ENCODE data around the gene NOP10. TPM values are rescaled to one million over a fixed set of nuclear protein-coding genes. Genes with fewer than 3 reads are reported as not detected.

The NOP10 gene
- total and polyA plus RNA-seq, 3 donors from 2014 or later: 75.5 to 86.2 (median 79.8) TPM

- no peaks in the 10 kb centered on the region for H3K9me3 ChIP-seq
- no peaks in the 10 kb centered on the region for H3K36me3 ChIP-seq (ENCODE audit: low read depth, missing control alignments)
- no peak overlapping the region for H3K27ac ChIP-seq
- H3K27me3 ChIP-seq: no peaks in the 10 kb centered on the region
- intact Hi-C loops (cut with DNase I; ENCODE audit: low total_unique reads): no loop called here
- H3K4me1 ChIP-seq: no peaks in the 10 kb centered on the region
- WGBS, 2 donors: 68 to 86% methylated on average over 2 of the region's 2 CpGs
- TF ChIP-seq, protein P1, sequence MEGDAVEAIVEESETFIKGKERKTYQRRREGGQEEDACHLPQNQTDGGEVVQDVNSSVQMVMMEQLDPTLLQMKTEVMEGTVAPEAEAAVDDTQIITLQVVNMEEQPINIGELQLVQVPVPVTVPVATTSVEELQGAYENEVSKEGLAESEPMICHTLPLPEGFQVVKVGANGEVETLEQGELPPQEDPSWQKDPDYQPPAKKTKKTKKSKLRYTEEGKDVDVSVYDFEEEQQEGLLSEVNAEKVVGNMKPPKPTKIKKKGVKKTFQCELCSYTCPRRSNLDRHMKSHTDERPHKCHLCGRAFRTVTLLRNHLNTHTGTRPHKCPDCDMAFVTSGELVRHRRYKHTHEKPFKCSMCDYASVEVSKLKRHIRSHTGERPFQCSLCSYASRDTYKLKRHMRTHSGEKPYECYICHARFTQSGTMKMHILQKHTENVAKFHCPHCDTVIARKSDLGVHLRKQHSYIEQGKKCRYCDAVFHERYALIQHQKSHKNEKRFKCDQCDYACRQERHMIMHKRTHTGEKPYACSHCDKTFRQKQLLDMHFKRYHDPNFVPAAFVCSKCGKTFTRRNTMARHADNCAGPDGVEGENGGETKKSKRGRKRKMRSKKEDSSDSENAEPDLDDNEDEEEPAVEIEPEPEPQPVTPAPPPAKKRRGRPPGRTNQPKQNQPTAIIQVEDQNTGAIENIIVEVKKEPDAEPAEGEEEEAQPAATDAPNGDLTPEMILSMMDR (IDR thresholded peaks at IDR 0.05): no peak
- TF ChIP-seq POLR2A (IDR thresholded peaks at IDR 0.05): no peak
- no peak overlapping the region for H3K4me3 ChIP-seq
- DNase-seq: no peak
These were observed 31.9 kb upstream of the NOP10 start for GRCh38 chr15:34374816-34375215.

DNA sequence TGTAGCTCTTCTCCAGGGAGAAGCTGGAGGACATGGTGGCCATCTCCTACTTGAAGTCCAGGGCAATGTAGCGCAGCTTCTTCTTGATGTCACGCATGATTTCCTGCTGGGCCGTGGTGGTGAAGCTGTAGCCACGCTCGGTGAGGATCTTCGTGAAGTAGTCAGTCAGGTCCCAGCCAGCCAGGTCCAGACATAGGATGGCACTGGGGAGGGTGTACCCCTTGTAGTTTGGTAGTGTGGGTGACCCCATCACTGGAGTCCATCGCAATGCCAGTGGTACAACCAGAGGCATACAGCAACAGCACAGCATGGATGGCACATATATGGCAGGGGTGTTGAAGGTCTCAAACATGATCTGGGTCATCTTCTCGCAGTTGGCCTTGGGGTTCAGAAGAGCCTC lies 31.0 kb upstream of the NOP10 start:
- DNase-seq: no peak
- H3K4me3 ChIP-seq: no peak overlapping the region
- H3K27me3 ChIP-seq: no peaks in the 10 kb centered on the region
- H3K9me3 ChIP-seq: no peaks in the 10 kb centered on the region
- intact Hi-C loops (cut with DNase I; ENCODE audit: low total_unique reads): no loop called here
- H3K36me3 ChIP-seq (ENCODE audit: low read depth, missing control alignments): no peaks in the 10 kb centered on the region
- no peak overlapping the region for H3K27ac ChIP-seq
- no peaks in the 10 kb centered on the region for H3K4me1 ChIP-seq
- TF ChIP-seq POLR2A (IDR thresholded peaks at IDR 0.05): no peak
- TF ChIP-seq, protein P1 (IDR thresholded peaks at IDR 0.05): no peak
- WGBS, 2 donors: 83 to 95% methylated on average over 8 of the region's 8 CpGs

DNA sequence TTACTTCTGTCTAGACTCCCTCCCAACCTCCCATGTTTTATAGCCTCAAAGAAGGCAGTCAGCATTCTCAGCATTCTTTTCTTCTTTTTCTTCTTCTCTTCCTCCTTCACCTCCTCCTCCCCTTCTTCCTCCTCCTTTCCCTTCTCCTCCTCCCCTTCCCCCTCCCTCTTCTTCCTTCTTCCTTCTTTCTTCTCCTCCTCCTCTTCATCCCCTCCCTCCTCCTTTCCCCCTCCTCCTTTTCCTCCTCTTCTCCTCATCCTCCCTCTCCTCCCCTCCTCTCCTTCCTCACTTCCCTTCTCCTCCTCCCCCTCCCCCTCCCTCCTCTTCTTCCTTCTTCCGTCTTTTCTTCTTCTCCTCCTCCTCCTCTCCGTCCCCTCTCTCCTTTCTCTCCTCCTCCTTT lies 27.7 kb upstream of the NOP10 start:
- intact Hi-C loops (cut with DNase I; ENCODE audit: low total_unique reads): no loop called here

GRCh38 chr15:34370129-34370528 lies 27.2 kb upstream of the NOP10 start:
- no peak overlapping the region for H3K4me3 ChIP-seq
- H3K36me3 ChIP-seq (ENCODE audit: low read depth, missing control alignments): no peaks in the 10 kb centered on the region
- H3K4me1 ChIP-seq: peaks cover 9% of the 10 kb centered on the region
- intact Hi-C loops (cut with DNase I; ENCODE audit: low total_unique reads): no loop called here
- DNase-seq: no peak
- H3K9me3 ChIP-seq: no peaks in the 10 kb centered on the region
- WGBS, 2 donors: 59 to 65% methylated on average over 2 of the region's 2 CpGs
- no peak overlapping the region for H3K27ac ChIP-seq
- no peaks in the 10 kb centered on the region for H3K27me3 ChIP-seq
- TF ChIP-seq POLR2A (IDR thresholded peaks at IDR 0.05): no peak
- TF ChIP-seq, protein P1 (IDR thresholded peaks at IDR 0.05): no peak

More for the DNA sequence above, 27.7 kb upstream of the NOP10 start:
- Histone ChIP-seq H3K27ac (no peak overlapping the region), H3K27me3 (no peaks in the 10 kb centered on the region), H3K4me1 (peaks cover 9% of the 10 kb centered on the region), H3K36me3 (ENCODE audit: low read depth, missing control alignments) (no peaks in the 10 kb centered on the region), H3K9me3 (no peaks in the 10 kb centered on the region), H3K4me3 (no peak overlapping the region)
- TF ChIP-seq, protein P1 (IDR thresholded peaks at IDR 0.05): no peak
- no peak for TF ChIP-seq POLR2A (IDR thresholded peaks at IDR 0.05)
- no peak for DNase-seq
- 35 to 41% methylated on average over 2 of the region's 2 CpGs for WGBS, 2 donors

Measured in testis (tissue), 3 donors.